ENCODE measurements around the gene PSME3IP1. TPM values are rescaled to one million over a fixed set of nuclear protein-coding genes. Genes with fewer than 3 reads are reported as not detected.
A peak's percentile ranks its signal among the peaks of the same experiment; 100 is the strongest.

The PSME3IP1 gene
- polyA plus RNA-seq, 3 donors = 75.4 to 133 (median 78.6) TPM

DNA sequence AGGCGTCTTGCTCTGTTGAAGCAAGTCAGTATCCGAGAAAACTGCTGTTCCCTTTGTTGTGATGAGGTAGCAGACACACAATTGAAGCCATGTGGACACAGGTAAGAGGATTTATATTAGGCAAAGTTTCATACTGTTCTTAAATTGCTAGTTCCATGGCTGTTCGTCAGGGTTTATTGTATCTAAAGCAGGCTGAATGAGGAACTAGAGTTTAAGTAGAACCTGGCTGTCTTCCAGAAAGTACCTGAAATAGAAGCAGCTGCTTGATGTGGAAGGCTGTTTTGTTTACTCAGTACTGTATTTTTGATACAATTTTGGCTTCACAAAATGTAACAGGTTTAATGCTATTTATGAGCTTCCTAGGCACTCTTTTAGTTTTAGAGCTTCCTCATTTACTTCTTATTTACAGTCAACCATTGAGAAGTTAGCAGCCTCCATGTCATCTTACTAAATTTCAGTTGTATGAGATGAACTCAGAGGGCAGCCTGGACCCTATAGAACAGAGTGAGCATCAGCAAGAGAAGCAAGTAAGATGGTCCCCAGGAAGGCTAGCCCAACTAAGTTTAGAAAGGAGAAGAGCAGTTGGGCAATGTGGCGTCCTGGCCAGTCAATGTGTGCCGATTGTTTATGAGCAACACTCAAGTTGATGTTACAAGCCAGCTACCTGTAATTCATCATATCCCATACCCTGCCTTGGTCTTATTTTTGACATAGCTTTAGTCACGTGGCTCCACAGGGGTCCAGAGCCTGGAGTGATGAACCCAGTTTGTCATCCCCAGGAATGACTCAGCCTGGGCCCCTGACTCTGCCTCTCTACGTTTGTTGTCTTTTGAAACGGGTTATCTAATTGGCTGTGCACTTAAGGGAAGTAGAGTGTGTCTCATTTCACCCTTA, 49.5 kb upstream of the PSME3IP1 start:
- no peak overlapping the region for H3K4me2 ChIP-seq (replicated peaks; ENCODE audit: extremely low read depth, low read length, poor library complexity, severe bottlenecking)
- H4K20me1 ChIP-seq (ENCODE audit: insufficient read depth, low read length) = no peaks in the 10 kb centered on the region
- H3K9ac ChIP-seq (ENCODE audit: insufficient read depth, low read length, poor library complexity, severe bottlenecking) = no peak overlapping the region
- Mint-ChIP-seq H3K9me3 (no peaks in the 10 kb centered on the region), H3K27ac (peak overlapping the region in 5 of 7 donors; percentile 65 to 86 (median 70)), H3K36me3 (peaks cover 74 to 77% of the 10 kb centered on the region in 2 donors), H3K4me3 (peak overlapping the region in 1 of 2 donors; percentile 60), H3K27me3 (ENCODE audit: low read depth in 3 of 3) (no peaks in the 10 kb centered on the region), H3K4me1 (peaks cover 9% of the 10 kb centered on the region)
- H3K9me3 ChIP-seq (replicated peaks in 1 of 2; ENCODE audit: control insufficient read depth in 1 of 2, insufficient read depth in 1 of 2, low read length in 2 of 2) = no peaks in the 10 kb centered on the region
- H3K27me3 ChIP-seq (ENCODE audit: control insufficient read depth in 2 of 2, insufficient read depth in 2 of 2, low read length in 2 of 2) = no peaks in the 10 kb centered on the region
- H3K4me1 ChIP-seq (ENCODE audit: control insufficient read depth in 1 of 2, insufficient read depth in 2 of 2, low read length in 2 of 2) = peaks cover 4 to 11% of the 10 kb centered on the region in 2 donors
- TF ChIP-seq, protein P1, sequence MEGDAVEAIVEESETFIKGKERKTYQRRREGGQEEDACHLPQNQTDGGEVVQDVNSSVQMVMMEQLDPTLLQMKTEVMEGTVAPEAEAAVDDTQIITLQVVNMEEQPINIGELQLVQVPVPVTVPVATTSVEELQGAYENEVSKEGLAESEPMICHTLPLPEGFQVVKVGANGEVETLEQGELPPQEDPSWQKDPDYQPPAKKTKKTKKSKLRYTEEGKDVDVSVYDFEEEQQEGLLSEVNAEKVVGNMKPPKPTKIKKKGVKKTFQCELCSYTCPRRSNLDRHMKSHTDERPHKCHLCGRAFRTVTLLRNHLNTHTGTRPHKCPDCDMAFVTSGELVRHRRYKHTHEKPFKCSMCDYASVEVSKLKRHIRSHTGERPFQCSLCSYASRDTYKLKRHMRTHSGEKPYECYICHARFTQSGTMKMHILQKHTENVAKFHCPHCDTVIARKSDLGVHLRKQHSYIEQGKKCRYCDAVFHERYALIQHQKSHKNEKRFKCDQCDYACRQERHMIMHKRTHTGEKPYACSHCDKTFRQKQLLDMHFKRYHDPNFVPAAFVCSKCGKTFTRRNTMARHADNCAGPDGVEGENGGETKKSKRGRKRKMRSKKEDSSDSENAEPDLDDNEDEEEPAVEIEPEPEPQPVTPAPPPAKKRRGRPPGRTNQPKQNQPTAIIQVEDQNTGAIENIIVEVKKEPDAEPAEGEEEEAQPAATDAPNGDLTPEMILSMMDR (IDR thresholded peaks at IDR 0.05) = no peak
- peak; percentile 35 to 70 (median 56) for DNase-seq
- peaks cover 71 to 94% of the 10 kb centered on the region in 2 donors for H3K36me3 ChIP-seq (replicated peaks in 1 of 2; ENCODE audit: control insufficient read depth in 1 of 2, insufficient read depth in 2 of 2, low read length in 2 of 2)
- H3K27ac ChIP-seq (ENCODE audit: low read depth in 1 of 2, low read length in 2 of 2) = peak overlapping the region in 1 of 2 donors; percentile 64
- intact Hi-C loops (cut with micrococcal nuclease) = no loop called here
- H2AFZ ChIP-seq (ENCODE audit: insufficient read depth, low read depth, low read length, poor library complexity, severe bottlenecking) = no peak overlapping the region
- WGBS (ENCODE audit: insufficient coverage) = 58% methylated on average over 3 of the region's 8 CpGs
- no peaks in the 10 kb centered on the region for H3K79me2 ChIP-seq (ENCODE audit: insufficient read depth, low read length)
- H3K4me3 ChIP-seq (replicated peaks in 1 of 3; ENCODE audit: low read depth in 2 of 3, low read length in 3 of 3) = no peak overlapping the region

DNA sequence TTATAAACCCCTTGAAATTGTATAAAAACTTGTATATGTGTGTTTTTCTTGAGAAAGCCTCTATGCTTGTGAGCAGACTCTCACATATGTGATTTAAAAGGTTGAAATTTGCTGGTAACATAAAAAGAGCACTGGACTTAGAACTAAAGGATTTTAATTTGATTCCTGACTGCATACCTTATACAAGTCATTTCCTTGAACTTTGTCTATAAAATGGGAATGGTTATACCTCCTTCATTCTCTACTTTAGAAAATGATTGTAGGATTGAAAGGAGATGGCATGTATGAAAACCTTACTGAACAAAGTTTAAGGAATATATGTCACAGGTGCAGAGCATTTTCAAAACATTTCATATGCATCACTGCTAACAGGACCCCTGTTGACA, 48.9 kb upstream of the PSME3IP1 start:
- Histone ChIP-seq H3K27me3 (ENCODE audit: control insufficient read depth in 2 of 2, insufficient read depth in 2 of 2, low read length in 2 of 2) (no peaks in the 10 kb centered on the region), H3K9ac (ENCODE audit: insufficient read depth, low read length, poor library complexity, severe bottlenecking) (no peak overlapping the region), H3K9me3 (replicated peaks in 1 of 2; ENCODE audit: control insufficient read depth in 1 of 2, insufficient read depth in 1 of 2, low read length in 2 of 2) (no peaks in the 10 kb centered on the region), H3K36me3 (replicated peaks in 1 of 2; ENCODE audit: control insufficient read depth in 1 of 2, insufficient read depth in 2 of 2, low read length in 2 of 2) (peaks cover 77 to 96% of the 10 kb centered on the region in 2 donors), H3K4me2 (replicated peaks; ENCODE audit: extremely low read depth, low read length, poor library complexity, severe bottlenecking) (no peak overlapping the region), H3K4me3 (replicated peaks in 1 of 3; ENCODE audit: low read depth in 2 of 3, low read length in 3 of 3) (no peak overlapping the region), H3K27ac (ENCODE audit: low read depth in 1 of 2, low read length in 2 of 2) (peak overlapping the region in 1 of 2 donors; percentile 64), H3K79me2 (ENCODE audit: insufficient read depth, low read length) (no peaks in the 10 kb centered on the region), H4K20me1 (ENCODE audit: insufficient read depth, low read length) (no peaks in the 10 kb centered on the region), H3K4me1 (ENCODE audit: control insufficient read depth in 1 of 2, insufficient read depth in 2 of 2, low read length in 2 of 2) (peaks cover 4 to 11% of the 10 kb centered on the region in 2 donors), H2AFZ (ENCODE audit: insufficient read depth, low read depth, low read length, poor library complexity, severe bottlenecking) (no peak overlapping the region)
- H3K9me3 Mint-ChIP-seq = no peaks in the 10 kb centered on the region
- no peak overlapping the region for H3K27ac Mint-ChIP-seq
- peaks cover 9% of the 10 kb centered on the region for H3K4me1 Mint-ChIP-seq
- TF ChIP-seq, protein P1 (IDR thresholded peaks at IDR 0.05) = no peak
- DNase-seq = no peak
- no peak overlapping the region for H3K4me3 Mint-ChIP-seq
- no peaks in the 10 kb centered on the region for H3K27me3 Mint-ChIP-seq (ENCODE audit: low read depth in 3 of 3)
- intact Hi-C loops (cut with micrococcal nuclease) = no loop called here
- peaks cover 74 to 83% of the 10 kb centered on the region in 2 donors for H3K36me3 Mint-ChIP-seq

Data from CD14-positive monocyte (primary cell).